ENCODE results near the gene CACTIN. TPM values are rescaled to one million over a fixed set of nuclear protein-coding genes. Genes with fewer than 3 reads are reported as not detected.

CACTIN gene
- total and polyA plus RNA-seq, 2 of the 4 experiments (the other 2 are of a cell fraction) = 10.8 to 19.5 TPM

DNA sequence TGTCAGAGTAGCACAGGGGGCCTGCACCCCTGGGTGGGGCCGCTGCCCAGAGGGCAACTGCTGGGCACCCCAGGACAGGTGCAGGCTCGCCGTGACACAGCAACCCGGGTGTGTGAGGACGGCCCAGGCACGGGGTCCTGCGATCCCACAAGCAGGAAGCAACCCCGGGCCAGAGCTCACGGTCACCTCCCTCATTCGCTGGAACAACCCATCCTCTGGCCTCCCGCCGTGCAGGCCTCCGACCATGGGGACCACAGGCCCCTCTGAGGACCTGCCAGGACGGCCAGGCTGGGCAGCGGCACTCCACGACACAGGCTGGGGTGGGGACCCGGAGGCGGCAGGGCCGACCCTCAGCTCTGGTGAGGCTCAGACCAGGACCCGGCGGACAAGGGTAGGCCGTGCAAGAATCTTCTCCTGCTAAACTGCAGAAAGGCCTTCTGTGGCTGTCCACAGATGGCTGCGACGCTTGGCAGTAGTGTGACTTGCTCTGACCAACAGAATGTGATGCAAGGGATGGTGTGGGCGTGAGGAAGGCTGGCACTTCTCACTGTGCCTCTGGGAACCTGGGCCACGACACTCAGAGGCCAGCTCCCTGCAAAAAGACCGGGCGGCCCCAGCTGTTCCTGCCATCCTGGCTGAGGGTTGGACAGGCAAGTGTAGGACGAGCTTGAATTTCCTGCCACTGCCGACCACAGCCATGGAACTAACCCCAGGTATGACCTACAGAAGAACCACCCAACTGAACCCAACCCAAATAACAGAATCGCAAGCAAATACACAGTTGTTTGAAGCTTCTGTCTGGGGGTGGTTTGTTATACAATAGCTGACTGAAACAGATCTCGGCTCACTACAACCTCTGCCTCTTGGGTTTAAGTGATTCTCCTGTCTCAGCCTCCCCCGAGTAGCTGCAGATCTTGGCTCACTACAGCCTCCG lies 47.2 kb upstream of the CACTIN start:
- peaks cover 8 to 72% of the 10 kb centered on the region in 2 experiments for H3K79me1 ChIP-seq (ENCODE audit: low read depth in 1 of 2, low read length in 2 of 2)
- intact Hi-C loops (cut with micrococcal nuclease) = no loop called here
- in situ Hi-C loops (cut with MboI; ENCODE audit: low sequenced_read_pairs) = no loop called here
- no peak overlapping the region for H4K91ac ChIP-seq (ENCODE audit: insufficient read depth, low read depth, low read length)
- no peak overlapping the region for H2AK5ac ChIP-seq (ENCODE audit: low read depth, low read length)
- no peak overlapping the region for H2BK20ac ChIP-seq (ENCODE audit: low read depth, low read length)
- no peak overlapping the region for H4K8ac ChIP-seq (ENCODE audit: low read depth in 2 of 2, low read length in 2 of 2)
- TF ChIP-seq CEBPB (IDR thresholded peaks at IDR 0.05; ENCODE audit: low read depth, low read length) = peak; percentile 18; the same call in 1 of the 2 replicates
- TF ChIP-seq, protein P1, sequence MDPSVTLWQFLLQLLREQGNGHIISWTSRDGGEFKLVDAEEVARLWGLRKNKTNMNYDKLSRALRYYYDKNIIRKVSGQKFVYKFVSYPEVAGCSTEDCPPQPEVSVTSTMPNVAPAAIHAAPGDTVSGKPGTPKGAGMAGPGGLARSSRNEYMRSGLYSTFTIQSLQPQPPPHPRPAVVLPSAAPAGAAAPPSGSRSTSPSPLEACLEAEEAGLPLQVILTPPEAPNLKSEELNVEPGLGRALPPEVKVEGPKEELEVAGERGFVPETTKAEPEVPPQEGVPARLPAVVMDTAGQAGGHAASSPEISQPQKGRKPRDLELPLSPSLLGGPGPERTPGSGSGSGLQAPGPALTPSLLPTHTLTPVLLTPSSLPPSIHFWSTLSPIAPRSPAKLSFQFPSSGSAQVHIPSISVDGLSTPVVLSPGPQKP (IDR thresholded peaks at IDR 0.05; ENCODE audit: borderline replicate concordance, low read depth, low read length) = no peak
- no peak overlapping the region for H3K14ac ChIP-seq (replicated peaks; ENCODE audit: low read depth, low read length)
- no peak for DNase-seq
- no peaks in the 10 kb centered on the region for H3K27me3 ChIP-seq (ENCODE audit: control insufficient read depth, insufficient read depth, low read length)
- H2BK5ac ChIP-seq (ENCODE audit: low read depth, low read length, poor library complexity, severe bottlenecking) = no peak overlapping the region
- no peak overlapping the region for H2BK15ac ChIP-seq (ENCODE audit: low read depth, low read length)
- H2BK120ac ChIP-seq (ENCODE audit: low read depth, low read length) = no peak overlapping the region
- dilution Hi-C loops (cut with HindIII; ENCODE audit: low sequenced_read_pairs, unreplicated experiment) = no loop called here
- H3K4me3 ChIP-seq (ENCODE audit: insufficient read depth, low read depth, low read length) = no peak overlapping the region
- H3K36me3 ChIP-seq (ENCODE audit: control insufficient read depth, insufficient read depth, low read length) = peaks cover 4% of the 10 kb centered on the region; the same call in 1 of the 2 replicates
- H3K4ac ChIP-seq (ENCODE audit: low read depth, low read length) = no peak overlapping the region
- no peak overlapping the region for H3K56ac ChIP-seq (ENCODE audit: extremely low read depth, insufficient read depth, low read length)
- H3K9me1 ChIP-seq (ENCODE audit: insufficient read depth, low read length) = peaks cover 9% of the 10 kb centered on the region; the same call in 1 of the 2 replicates
- H3K4me1 ChIP-seq (ENCODE audit: control insufficient read depth, insufficient read depth, low read length) = peaks cover 27% of the 10 kb centered on the region
- H3K23ac ChIP-seq (ENCODE audit: low read depth, low read length) = no peak overlapping the region
- H3K9me3 ChIP-seq (ENCODE audit: control insufficient read depth, insufficient read depth, low read length) = no peaks in the 10 kb centered on the region
- no peak overlapping the region for H4K5ac ChIP-seq (ENCODE audit: low read depth, low read length)
- peaks cover 38% of the 10 kb centered on the region for H4K20me1 ChIP-seq (ENCODE audit: insufficient read depth, low read length)
- no peak overlapping the region for H2AK9ac ChIP-seq (replicated peaks; ENCODE audit: low read depth, low read length, poor library complexity)
- no peak overlapping the region for H3K18ac ChIP-seq (ENCODE audit: low read depth, low read length)
- BruUV-seq (replicated peaks) = no TSS peak
- WGBS, 2 experiments (ENCODE audit: extremely low coverage in 2 of 2, insufficient read length in 1 of 2) = 88% methylated on average over 21 of the region's 34 CpGs; no CpG with 5 or more reads in 1 of the 2 experiments
- ChIA-PET POLR2A (ENCODE audit: unreplicated experiment) (no interaction called here), CTCF (no interaction called here)
- no peak overlapping the region for H2AFZ ChIP-seq (replicated peaks; ENCODE audit: low read length, poor library complexity)
- ATAC-seq (ENCODE audit: low read depth) = no peak
- no peak overlapping the region for H3K27ac ChIP-seq (ENCODE audit: insufficient read depth, low read length)
- H3K9ac ChIP-seq (ENCODE audit: low read depth, low read length) = no peak overlapping the region
- H3K4me2 ChIP-seq (ENCODE audit: low read depth, low read length) = no peak overlapping the region

All from IMR-90 (cell line).